TTC549 (cell line): Measurements from ENCODE around the gene ACVR1.
"Not testable (repeated sequence)": the region's sequence is repeated elsewhere in the genome, so short reads cannot be mapped to it uniquely, and the experiment has no call there.

ENCODE experiments used
- FAIRE-seq: peaks from 2 replicates; lab custom pipeline; 2012; peaks lifted over from hg19 to GRCh38; lab: Jason Lieb, UNC

The ACVR1 gene

DNA sequence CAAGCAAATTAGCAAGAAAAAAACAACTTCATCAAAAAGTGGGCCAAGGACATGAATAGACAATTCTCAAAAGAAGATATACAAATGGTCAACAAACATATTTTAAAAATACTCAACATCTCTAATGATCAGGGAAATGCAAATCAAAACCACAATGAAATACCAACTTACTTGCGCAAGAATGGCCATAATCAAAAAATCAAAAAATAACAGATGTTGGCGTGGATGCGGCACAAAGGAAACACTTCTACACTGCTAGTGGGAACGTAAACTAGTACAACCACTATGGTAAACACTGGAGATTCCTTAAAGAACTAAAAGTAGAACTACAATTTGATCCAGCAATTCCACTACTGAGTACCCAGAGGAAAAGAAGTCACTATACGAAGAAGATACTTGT is 119.7 kb downstream of the ACVR1 start:
- not testable (repeated sequence) for FAIRE-seq

DNA sequence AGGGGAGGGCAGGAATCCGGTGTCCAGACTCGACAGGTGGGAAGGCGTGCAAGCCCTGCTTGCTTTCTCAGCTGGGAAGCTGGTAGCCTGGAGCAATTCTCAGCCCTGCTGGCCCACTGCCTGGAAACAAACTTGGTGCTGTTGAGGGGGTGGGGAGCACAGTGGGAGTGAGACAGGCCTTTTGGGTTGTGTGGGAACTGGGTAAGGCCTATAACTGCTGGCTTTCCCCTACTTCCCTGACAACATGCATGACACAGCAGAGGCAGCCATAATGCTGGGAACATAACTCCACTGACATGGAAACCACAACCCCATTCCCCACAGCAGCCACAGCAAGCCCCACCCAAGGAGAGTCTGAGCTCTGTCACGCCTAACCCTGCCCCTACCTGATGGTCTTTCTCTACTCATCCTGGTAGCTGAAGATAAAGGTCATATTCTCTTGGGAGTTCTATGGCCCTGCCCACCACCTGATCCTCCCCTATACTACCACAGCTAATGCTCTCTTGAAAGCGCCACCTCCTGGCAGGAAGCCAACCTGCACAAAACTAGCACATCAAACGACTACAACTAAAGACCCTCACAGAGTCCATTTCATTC is 124.6 kb downstream of the ACVR1 start:
- FAIRE-seq = no peak

DNA sequence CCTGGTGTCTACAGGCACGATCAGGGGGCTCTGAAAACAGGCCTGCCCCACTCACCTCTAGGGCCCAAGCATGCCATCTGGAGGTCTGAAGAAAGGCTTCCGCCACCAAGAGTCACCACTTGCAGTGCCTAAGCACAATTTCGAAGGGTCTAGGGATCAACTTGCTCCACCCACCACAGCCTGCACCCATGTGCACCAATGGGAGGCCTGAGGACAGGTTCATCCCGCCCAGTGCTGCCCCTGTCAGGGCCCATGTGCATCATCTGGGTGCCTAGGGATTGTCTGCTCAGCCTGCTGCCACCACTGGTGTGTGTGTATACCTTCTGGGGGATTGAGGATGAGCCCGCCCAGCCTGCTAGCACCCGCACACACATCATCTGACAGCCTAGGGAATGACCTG is 126.4 kb downstream of the ACVR1 start:
- FAIRE-seq = no peak

DNA sequence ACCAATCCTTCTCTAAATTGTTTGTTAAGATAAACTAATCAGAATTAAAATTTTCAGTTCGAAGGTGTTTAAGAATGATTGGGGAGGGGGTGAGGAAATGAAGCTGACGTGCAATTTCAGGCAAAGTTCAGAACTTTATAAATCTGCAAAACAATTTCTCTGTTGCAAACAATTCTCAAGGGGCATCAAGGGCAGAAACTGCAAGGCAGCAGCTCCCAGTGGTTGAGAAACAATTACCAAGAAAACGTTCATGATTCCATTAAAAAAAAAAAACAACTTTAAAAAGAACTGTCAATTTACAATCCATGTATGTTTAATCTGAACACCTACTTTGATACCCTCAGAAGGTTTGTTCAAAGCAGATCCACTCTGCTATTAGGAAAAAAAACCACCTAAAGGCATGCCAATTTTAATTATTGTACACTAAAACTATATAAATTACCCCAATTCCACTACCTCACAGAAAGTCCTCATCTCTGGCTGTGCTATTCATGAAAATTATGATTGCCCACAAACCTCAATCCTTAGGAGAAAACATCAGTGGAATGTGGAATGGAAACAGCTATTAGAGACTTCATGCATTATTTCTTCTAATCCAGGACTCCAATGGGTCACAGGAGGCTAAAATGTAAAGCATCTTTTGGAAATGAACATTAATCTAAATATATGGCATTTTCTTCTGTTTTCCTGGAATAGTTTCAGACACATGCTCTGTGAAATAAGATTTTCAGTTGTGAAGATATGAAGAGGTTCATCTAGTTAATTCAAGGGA is 127.6 kb downstream of the ACVR1 start:
- no peak for FAIRE-seq

DNA sequence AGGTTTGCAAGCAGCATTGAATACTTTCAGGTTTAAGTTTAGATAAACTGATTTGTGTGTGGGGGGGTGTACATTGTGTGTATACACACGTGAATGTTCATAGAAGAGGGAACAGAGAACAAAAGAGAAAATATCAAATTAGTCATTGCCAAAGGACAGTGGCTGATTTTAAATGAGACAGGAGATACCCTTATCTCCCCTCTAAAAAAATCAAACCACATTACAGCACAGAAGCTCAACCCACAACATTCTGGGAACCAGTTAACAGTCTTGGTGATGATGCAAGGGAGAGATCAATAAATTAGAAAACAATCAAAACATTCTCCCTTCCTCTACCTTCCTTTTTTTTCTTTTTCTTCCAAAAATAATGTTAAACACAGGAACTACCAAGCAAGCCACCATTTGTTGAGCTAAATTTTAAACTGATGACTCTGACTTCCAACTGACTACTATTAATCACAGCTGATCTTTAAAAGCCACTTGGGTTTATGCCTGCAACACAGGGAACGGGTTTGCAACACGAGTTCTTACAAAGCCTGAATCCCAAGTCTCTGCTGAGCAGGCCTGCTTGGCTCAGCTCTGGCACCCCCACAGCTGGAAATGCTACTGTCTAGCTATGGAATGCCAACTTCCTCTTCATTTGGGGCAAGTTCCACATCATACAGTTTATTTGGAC is 128.3 kb downstream of the ACVR1 start:
- no peak for FAIRE-seq

DNA sequence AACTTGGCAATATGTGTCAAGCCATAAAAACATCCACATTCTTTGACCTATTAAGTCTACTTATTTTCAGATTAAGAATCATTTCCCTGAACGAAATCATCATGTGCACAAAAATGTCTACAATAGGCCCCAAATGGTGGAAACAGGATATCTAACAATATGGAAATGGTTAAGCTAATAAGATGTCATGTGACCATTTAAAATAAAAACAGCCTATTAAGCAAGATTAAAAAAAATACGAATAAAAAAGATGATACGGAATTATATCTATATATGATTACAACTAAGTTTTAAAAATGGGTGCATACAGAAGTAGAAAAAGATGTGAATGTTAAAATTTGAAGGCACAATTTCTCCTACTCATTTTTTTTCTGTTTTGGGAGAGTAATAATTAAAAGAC is 128.8 kb downstream of the ACVR1 start:
- FAIRE-seq = no peak

DNA sequence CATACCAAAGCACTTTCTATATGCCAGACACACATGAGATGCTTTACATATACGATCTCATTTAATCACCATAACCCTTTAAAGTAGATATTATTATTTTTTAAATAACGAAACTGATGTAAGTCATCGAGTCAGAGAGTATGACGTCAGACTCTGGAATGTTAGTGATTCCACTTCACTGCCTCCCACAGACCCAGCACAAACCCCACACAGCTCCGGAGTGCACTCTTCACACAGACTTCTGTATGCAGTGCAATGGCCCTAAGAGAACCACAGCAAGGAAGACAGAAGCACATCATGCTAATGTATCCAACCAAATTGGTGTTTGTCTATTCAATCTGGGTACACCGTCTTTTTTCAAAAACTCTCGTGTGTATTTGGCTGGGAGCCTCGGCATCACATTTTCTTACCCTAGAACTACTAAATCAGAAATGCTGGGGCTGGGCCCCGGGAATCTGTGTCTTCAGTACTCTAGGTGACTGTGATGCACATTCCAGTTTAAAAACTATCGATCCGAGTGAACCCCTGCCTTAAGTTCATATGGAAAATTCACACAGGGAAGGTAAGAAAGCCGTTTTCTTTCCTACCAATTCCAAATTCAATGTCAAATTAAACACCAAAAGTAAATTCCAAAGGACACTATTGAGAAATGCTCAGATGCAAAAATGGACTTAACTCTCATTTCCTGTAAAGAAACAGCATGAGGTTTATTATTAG is 129.7 kb downstream of the ACVR1 start:
- no peak for FAIRE-seq

DNA sequence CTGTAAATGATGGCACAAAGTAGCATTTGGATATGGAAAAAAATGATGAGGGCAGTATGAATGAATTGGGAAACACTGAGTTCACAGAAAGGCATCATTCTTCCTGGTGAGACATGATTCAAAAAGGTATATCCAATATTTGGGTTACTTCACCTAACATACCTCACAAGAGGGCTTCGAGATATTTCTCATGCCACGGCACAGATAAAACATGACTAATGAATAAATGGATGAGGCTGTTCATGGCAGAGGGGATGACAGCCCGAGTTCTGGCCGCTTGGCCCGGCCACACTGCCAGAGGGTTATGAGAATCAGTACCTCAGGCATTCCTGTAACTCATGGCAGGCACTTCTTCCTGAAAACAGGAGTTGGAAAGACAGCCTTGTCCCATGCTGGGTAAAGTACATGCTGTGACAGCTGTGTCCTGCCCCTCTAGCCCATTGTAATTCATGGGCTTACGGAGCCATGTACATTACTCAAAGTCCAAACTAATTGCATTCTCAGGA is 131.5 kb downstream of the ACVR1 start:
- no peak for FAIRE-seq

DNA sequence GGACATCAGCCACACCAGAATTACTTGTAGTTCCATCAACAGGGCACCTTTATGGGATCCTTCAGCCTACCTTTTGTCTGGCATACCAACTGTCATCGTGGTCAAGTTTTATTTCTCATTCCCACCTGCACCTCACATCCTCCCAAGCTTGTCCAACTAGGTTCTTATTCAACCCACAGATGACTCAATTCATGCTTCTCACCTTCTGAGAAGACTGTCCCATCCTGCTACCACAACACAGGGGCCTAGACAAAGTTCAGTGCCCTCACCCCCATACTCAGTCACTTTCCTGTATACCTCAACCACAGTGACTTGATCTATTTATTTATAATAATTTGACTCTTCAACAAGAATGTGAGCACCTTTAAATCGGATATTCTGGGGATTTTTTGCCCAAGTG is 133.1 kb downstream of the ACVR1 start:
- no peak for FAIRE-seq

DNA sequence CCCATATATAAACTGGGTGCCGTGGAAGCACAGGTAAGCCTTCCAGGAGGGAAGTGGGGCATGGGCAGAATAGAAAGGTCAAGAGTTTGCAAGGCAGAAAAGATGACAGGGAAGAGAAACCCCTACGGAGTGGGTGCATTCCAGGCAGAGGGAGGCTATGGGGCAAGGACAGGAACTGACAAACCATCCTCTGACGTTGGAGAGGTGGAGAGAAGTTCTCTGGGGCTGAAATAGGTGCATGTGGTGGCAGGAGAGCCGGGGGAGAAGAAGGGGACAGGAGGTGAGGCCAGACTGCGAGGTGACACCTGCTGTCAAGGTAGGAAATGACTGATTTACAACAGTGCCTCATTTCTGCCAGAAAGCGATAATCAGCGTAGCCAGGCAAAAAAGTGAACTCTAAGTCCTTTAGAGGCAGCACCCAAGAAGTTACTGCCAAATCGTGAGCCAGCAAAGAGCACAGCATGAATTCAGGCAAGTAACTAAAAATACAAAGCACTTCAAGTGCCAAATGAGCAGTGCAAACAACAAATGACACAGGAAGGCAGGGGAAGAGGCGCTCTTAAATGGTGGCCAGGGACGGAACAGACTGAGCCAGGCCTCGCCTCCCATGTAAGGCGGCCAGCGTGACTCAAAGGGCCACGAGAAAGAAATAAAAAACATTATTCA is 134.2 kb downstream of the ACVR1 start:
- no peak for FAIRE-seq

DNA sequence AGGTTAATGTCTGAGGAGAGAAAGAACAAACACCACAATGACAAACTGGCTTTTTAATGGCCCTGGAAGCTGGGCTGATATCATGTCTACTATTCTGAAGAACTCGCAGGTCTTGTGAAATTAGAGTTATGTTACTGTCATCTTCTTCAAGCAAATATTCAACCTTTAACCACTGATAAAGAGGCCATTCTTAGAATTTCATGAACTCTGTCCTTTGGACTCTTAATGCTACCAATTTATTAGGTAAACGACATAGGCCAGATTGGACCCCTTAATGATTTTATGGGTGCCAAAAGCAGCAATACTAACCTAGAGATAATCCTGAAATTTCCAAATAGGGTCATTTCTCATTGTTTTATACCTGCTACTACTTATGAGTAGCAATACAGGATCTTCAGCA is 138.5 kb downstream of the ACVR1 start:
- no peak for FAIRE-seq

DNA sequence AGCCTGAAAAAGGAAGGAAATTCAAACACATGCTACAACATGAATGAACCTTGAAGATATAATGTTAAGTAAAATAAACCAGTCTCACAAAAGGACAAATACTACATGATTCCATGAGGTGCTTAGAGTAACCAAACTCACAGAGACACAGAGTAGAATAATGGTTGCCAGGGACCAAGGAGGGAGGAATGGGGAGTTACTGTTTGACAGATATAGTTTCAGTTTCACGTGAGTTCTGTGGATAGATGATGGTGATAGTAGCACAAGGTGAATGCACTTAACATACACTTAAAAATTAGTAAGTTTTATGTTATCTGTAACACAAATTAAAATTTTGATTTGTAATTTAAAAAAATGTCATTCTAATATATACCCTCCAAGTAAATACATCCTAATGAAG is 140.6 kb downstream of the ACVR1 start:
- FAIRE-seq = no peak

DNA sequence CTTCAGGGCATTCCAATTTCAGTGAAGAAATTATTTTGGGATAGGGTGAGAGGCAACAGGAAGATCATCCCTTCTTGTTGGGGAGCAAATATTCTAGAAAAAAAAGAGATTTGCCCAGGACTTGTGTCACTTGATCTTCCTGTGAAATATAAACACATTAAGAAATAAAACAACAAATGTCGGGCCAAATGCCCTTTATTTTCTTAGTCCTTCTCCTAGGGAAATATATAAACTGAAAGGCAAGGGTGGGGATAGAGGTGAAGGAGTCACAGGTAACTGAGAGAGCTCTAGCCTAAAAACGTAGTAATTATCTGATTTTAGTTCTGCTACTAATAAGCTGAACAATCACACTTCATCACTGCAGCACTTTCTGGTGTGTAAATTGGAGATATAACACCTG is 142.9 kb downstream of the ACVR1 start:
- no peak for FAIRE-seq

DNA sequence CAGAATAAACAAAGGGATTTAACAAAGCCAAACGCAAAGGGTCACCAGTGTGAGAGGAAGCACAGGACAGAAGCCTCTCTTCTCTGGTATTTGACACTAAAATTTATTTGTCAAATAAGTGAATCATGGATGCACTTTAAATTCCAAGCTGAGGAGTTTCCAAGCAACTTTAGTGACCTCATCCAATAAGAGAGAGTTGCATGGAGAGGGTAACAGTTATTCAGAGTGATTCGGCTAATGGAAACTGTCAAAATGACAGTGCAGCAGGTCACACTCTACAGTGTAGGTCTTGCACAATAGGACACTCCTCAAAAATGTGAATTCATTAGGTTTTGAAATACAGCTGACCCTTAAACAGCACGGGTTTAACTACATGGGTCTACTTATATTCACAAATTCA is 143.5 kb downstream of the ACVR1 start:
- no peak for FAIRE-seq

DNA sequence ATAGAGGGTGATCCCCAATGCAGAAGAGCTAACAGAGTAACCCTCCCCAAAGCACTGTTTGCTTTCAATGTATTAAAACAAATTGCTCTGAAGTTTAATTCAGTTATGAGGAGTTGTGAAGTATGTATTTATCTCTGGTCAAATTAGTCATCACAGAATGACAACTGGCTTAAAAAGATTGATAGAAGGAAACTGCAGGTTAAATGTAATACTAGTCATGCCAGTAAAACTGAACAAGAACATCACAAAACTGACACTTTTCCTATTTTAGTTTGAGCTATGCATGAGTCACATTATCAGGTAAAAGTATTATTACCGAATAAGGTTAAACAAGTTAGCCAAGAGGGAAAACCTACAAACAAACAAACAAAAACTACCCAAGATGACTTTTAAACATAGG is 148.4 kb downstream of the ACVR1 start:
- FAIRE-seq = no peak

DNA sequence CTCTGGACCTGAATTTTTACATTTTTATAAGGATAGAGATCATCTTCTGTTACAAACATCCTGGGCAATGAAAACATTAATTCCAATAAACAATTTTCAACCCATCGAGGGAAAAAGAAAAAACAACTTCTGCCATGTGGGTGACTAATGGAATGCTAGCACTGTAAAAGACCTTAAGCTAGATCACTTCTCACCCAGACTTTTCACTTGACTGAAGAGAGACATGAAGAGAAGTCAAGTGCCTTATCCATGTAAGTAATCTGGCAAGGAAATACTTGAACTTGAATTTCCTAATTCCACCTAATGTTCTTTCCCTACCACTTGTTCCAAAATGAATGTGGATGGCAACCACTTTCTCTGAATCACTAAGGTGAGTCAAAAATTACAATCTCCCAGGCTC is 149.2 kb downstream of the ACVR1 start:
- FAIRE-seq = no peak

DNA sequence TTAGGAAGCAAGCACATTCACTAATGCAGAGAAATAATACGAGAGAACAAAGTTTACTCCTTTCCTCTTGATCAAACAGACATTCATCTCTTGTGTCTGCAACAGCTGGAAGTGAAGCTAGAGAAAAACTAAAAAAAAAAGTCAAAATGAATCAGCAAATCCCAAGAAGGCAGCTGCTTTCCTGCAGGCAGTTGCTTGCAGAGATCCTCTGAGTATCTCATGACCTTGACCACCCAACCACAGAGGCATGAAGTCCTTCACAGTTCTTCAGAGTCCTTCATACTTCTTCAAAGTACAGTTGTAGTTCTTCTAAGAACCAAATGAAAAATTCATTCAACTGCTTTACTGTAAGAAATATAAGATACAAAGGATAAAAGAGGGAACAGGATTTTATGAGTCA is 150.3 kb downstream of the ACVR1 start:
- FAIRE-seq = no peak

DNA sequence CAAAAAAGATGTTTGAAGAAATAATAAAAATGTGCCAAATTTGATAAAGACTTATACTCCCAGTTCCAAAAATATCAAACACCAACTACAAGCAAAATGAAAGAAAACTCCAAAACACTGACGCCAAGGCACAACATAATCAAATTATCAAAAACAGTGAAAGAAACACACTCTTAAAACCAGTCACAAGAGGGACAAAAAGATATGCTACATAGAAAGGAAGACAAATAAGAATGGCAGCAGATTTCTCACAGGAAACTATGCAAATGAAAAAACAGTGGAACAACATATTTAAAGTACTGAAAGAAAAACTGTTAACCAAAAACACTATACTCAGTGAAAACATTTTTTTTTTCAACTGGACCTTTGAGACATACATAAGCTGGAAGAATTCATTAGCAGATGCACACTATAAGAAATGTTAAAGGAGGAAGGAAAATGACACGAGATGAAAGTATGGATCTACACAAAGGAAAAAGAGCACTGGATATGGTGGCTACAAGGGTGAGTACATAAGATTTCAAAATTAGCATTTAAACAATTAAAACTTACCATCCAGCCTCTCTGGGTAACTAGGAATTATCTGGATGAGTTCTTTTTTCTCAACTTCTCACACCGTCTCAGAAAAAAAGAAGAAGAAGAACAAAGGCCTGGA is 153.4 kb downstream of the ACVR1 start:
- FAIRE-seq = peak; percentile 31

DNA sequence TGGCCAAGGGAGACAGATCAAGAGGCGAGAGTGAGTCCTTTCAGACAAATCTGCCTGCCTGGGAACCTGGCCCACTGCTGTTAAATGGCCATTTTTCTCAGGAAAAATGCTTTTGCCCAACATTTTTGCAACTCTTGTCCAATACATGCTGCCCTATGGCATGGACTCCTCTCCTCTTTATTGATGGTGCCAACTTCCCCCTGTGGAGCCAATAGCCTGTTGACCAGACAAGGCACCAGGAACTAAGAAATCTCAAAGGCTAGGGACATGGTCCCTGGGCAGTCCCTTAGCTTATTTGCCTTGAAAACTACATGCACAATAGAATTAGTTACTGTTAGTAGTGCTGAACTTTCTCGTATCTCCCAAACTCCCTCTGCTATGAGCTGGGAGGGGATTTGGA is 155.6 kb downstream of the ACVR1 start:
- FAIRE-seq = no peak

DNA sequence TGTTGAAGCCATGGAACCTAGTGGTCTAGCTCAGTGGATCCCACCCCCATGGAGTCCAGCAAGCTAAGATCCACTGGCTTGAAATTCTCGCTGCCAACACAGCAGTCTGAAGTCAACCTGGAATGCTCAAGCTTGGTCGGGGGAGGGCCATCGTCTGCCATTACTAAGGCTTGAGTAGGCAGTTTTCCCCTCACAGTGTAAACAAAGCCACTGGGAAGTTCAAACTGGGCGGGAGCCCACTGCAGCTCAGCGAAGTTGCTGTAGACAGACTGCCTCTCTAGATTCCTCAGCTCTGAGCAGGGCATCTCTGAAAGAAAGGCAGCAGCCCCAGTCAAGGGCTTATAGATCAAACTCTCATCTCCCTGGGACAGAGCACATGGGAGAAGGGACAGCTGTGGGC is 171.5 kb downstream of the ACVR1 start:
- FAIRE-seq = not testable (repeated sequence)

DNA sequence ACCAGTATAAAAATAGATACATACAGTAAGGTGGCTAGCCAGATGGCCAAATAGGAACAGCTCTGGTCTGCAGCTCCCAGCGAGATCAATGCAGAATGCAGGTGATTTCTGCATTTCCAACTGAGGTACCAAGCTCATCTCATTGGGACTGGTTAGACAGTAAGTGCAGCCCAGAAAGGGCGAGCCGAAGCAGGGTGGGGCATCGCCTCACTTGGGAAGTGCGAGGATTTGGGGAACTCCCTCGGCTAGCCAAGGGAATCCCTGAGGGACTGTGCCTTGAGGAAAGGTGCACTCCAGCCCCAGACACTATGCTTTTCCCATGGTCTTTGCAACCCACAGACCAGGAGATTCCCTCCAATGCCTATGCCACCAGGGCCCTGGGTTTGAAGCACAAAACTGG is 172.0 kb downstream of the ACVR1 start:
- FAIRE-seq = not testable (repeated sequence)

DNA sequence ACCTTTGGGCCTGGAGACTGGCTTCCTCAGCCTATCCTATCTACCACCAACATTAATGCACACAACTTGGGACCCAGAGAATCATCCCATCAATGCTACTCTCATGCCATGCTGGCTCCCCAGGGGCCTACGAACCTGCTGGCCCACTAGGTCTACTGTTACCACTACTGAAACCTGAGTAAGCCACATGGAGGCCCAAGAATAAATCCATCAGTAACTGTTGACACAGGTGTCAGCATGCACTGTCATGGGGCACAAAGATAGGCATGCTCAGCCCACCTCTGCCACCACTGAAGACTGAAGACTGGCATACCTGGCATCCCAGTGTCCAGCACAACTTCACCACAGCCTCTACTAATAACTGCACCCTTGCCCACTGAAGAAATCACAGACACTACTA is 176.3 kb downstream of the ACVR1 start:
- no peak for FAIRE-seq
